ENCODE results near the gene PLCH1.

- no peak for TF ChIP-seq POLR2A (IDR thresholded peaks at IDR 0.05)
- TF ChIP-seq CTCF (IDR thresholded peaks at IDR 0.05), result no peak
Observed at GRCh38 chr3:155326244-155326643, 418.6 kb downstream of the PLCH1 start.

Data from ovary (tissue), 3 donors.